Measurements from ENCODE around the gene TBKBP1.
A peak's percentile ranks its signal among the peaks of the same experiment; 100 is the strongest.

The TBKBP1 gene

DNA sequence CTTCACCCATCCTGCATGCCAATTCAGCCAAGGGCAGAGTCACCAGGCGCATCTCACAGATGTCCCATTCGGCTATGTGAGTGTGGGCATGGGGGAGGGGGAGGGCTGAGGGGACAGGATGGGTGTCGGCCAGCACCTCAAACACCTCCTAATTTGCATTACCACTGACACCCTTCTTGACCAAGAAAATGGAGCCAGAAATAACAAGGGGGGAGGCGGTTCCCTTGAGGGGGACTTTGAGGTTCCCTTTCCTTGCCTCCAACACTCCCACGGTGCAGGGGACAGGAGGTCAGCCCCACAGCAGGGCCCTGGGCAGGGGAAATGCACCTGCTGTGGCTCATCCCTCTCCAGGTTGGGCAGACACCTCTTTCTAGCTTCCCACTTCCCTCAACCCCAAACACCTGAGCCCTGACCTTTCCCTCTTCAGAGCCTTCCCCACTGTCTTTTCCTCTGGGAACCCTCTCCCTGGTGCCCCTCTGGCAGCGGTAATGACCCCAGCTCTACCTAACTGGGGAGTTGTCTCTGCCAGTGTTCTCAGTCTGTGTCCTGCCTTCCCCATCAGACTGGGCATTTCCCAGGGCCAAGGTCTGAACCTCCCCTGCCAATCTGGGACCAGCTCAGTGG, 20.9 kb downstream of the TBKBP1 start:
- POLR2A ChIA-PET = no interaction called here
- CTCF ChIA-PET = interaction anchor here (0.6 to 6.3 kb wide), 6 partner anchors 9 to 23 kb away, joined by 3 to 62 read pairs (median 3); no protein-coding TSS in a partner anchor
- H3K4me3 ChIP-seq (ENCODE audit: low read depth, low read length) = no peak overlapping the region
- TF ChIP-seq, protein P1, sequence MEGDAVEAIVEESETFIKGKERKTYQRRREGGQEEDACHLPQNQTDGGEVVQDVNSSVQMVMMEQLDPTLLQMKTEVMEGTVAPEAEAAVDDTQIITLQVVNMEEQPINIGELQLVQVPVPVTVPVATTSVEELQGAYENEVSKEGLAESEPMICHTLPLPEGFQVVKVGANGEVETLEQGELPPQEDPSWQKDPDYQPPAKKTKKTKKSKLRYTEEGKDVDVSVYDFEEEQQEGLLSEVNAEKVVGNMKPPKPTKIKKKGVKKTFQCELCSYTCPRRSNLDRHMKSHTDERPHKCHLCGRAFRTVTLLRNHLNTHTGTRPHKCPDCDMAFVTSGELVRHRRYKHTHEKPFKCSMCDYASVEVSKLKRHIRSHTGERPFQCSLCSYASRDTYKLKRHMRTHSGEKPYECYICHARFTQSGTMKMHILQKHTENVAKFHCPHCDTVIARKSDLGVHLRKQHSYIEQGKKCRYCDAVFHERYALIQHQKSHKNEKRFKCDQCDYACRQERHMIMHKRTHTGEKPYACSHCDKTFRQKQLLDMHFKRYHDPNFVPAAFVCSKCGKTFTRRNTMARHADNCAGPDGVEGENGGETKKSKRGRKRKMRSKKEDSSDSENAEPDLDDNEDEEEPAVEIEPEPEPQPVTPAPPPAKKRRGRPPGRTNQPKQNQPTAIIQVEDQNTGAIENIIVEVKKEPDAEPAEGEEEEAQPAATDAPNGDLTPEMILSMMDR (IDR thresholded peaks at IDR 0.05; ENCODE audit: insufficient read depth, low read length, missing control alignments) = no peak
- DNase-seq (ENCODE audit: low read depth, low spot score) = no peak

DNA sequence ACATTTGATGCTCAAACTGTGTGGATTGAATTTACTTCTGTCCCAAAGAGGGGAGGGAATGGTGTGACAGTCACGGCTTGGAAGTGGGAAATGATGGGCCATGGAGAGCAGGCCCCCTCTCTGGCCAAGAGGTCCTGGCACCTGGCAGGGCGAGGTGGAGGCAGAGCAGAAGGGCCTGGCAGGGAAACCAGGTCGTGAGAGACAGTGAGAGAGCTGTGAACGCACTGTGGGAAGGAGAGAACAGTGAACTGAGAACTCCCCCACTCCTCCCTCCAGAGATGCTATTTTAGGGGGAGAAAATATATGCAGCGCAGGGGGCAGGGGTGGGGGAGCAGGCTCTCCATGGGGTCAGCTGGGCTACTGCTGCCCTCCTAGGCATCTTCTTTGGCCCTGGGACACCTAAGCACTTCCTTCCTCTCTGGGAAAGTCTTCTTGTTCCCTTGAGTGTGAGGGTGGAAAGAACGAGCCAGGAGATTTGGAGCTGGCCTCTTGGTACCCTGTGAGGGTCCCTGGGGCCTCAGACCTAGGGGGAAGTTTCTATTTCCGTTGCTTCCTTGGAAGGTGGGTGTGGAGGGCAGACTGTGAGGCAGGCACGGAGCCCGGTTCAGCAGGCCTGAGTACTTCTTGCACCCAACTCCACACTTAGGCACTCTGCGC, 21.8 kb downstream of the TBKBP1 start:
- H3K4me3 ChIP-seq (ENCODE audit: low read depth, low read length) = no peak overlapping the region
- no peak for DNase-seq (ENCODE audit: low read depth, low spot score)
- TF ChIP-seq, protein P1 (IDR thresholded peaks at IDR 0.05; ENCODE audit: insufficient read depth, low read length, missing control alignments) = no peak
- ChIA-PET POLR2A (no interaction called here), CTCF (interaction anchor here (0.9 to 6.3 kb wide), 3 partner anchors 8 to 17 kb away, joined by 3 to 62 read pairs (median 4); no protein-coding TSS in a partner anchor)

DNA sequence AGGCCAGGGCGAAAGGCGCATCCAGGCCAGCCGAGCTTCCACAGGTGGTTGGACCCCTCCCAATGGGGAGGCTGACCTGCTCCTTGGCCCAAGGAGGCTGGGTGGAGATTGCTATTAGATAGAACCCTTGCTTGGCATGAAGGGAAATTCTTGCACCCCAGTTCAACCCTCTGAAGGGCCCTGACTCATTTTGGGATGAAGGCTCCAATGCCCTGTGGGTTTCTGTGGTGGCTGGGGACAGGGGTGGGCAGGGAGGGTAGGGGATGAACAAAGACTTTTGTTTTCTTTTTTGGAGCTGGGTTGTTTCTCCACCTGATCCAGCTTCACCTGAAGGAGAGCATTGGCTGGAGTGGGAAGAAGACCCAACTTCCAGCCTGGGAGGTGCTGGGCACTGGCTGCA, 22.4 kb downstream of the TBKBP1 start:
- H3K4me3 ChIP-seq (ENCODE audit: low read depth, low read length) = no peak overlapping the region
- ChIA-PET POLR2A (no interaction called here), CTCF (interaction anchor here (1.1 to 6.3 kb wide), 2 partner anchors 8 to 17 kb away, joined by 4 to 62 read pairs; no protein-coding TSS in a partner anchor)
- no peak for DNase-seq (ENCODE audit: low read depth, low spot score)
- TF ChIP-seq, protein P1 (IDR thresholded peaks at IDR 0.05; ENCODE audit: insufficient read depth, low read length, missing control alignments) = no peak

DNA sequence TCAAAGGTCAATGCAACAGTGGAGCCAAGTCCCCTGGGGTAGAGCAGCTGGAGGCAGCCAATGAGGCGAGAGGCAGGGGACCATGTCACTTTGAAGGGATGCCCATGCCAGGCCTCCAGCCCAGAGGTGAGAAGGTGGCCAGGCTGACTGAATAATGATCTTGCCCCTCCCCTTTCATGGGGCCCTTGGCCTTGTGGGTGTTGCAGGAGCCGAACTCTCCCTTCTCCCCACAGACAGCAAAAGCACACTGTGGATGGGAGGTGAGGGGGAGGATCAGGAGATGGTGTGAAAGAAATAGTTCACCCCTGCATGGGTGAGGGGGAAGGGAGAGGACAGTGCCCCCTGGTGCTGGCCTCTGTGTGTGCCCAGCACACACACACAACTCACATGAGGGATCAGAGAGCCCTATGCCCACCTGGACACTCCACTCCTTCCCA, 23.3 kb downstream of the TBKBP1 start:
- DNase-seq (ENCODE audit: low read depth, low spot score) = no peak
- CTCF ChIA-PET = interaction anchor here (0.8 to 6.3 kb wide), 3 partner anchors 9 to 82 kb away, joined by 3 to 62 read pairs (median 4); no protein-coding TSS in a partner anchor
- POLR2A ChIA-PET = no interaction called here
- TF ChIP-seq, protein P1 (IDR thresholded peaks at IDR 0.05; ENCODE audit: insufficient read depth, low read length, missing control alignments) = peak; percentile 46
- no peak overlapping the region for H3K4me3 ChIP-seq (ENCODE audit: low read depth, low read length)

DNA sequence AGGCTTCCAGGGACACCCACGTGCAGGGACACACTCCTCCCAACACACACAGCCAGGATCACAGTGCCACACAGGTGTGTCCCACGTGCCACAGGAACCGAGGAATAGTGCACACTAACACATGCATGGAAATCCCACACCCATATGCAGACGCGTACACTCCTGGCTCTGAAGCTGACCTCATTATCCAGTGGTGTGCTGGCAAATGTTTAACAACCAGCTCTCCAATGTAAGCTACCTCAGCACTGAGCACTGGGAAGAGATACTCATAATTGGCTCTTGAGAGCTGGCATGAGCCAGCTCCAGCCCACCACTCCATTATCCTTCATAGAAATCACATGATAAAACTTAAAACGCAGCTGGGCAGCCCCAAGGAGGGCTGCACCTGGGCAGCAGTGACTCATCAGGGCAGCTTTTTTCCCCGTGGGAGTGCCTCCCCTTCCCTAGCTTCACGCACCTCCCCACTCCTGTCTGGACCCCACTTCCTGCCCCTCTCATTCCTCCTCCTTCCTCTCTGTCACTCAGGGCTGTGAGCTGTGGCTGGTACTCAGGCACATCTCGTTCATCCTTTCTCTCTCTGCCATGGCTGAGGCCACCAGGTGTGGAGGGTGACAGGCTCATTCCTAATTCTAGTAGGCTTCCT, 24.1 kb downstream of the TBKBP1 start:
- POLR2A ChIA-PET = no interaction called here
- no peak for DNase-seq (ENCODE audit: low read depth, low spot score)
- no peak overlapping the region for H3K4me3 ChIP-seq (ENCODE audit: low read depth, low read length)
- CTCF ChIA-PET = interaction anchor here (0.8 to 6.3 kb wide), 5 partner anchors 10 to 172 kb away, joined by 3 to 62 read pairs (median 3); no protein-coding TSS in a partner anchor
- TF ChIP-seq, protein P1 (IDR thresholded peaks at IDR 0.05; ENCODE audit: insufficient read depth, low read length, missing control alignments) = no peak

Measured in AG04449 (cell line).